Stimulated activated naive CD4-positive, alpha-beta T cell treated with Interleukin-2 at 50 U/mL for 16 hours (primary cell): ENCODE data around the gene ZNF333.
"Not testable (repeated sequence)": the region's sequence is repeated elsewhere in the genome, so short reads cannot be mapped to it uniquely, and the experiment has no call there.

Experiments
- DNase-seq: peaks from one replicate; lab custom pipeline; 2025; lab: John Stamatoyannopoulos, UW

Gene ZNF333

GRCh38 chr19:14699641-14700040 is 9.8 kb downstream of the ZNF333 start:
- no peak for DNase-seq

GRCh38 chr19:14700711-14701375 is 11.0 kb downstream of the ZNF333 start:
- DNase-seq, result no peak

GRCh38 chr19:14703833-14704232 is 14.0 kb downstream of the ZNF333 start:
- no peak for DNase-seq

- DNase-seq, result no peak
These were observed 14.6 kb downstream of the ZNF333 start for GRCh38 chr19:14704450-14704849.

- no peak for DNase-seq
These were observed 26.0 kb downstream of the ZNF333 start for GRCh38 chr19:14715841-14716240.

- no peak for DNase-seq
These were observed 28.8 kb downstream of the ZNF333 start for GRCh38 chr19:14718522-14719116.

- no peak for DNase-seq
These were observed 29.3 kb downstream of the ZNF333 start for GRCh38 chr19:14719162-14719561.

- no peak for DNase-seq
These were observed 32.3 kb downstream of the ZNF333 start for GRCh38 chr19:14722127-14722526.

GRCh38 chr19:14728595-14728994 is 38.7 kb downstream of the ZNF333 start:
- no peak for DNase-seq

- DNase-seq, result no peak
These were observed 41.4 kb downstream of the ZNF333 start for GRCh38 chr19:14731200-14731599.

GRCh38 chr19:14732510-14732909 is 42.7 kb downstream of the ZNF333 start:
- no peak for DNase-seq

GRCh38 chr19:14733574-14733973 is 43.7 kb downstream of the ZNF333 start:
- no peak for DNase-seq

GRCh38 chr19:14735915-14736314 is 46.1 kb downstream of the ZNF333 start:
- no peak for DNase-seq

- no peak for DNase-seq
These were observed 57.0 kb downstream of the ZNF333 start for GRCh38 chr19:14746886-14747285.

GRCh38 chr19:14748601-14749000 is 58.8 kb downstream of the ZNF333 start:
- no peak for DNase-seq

GRCh38 chr19:14758816-14759215 is 69.0 kb downstream of the ZNF333 start:
- no peak for DNase-seq

- no peak for DNase-seq
These were observed 71.8 kb downstream of the ZNF333 start for GRCh38 chr19:14761607-14762006.

- DNase-seq, result no peak
These were observed 72.3 kb downstream of the ZNF333 start for GRCh38 chr19:14762111-14762510.

- DNase-seq, result no peak
These were observed 73.8 kb downstream of the ZNF333 start for GRCh38 chr19:14763497-14764145.

GRCh38 chr19:14764401-14764800 is 74.6 kb downstream of the ZNF333 start:
- no peak for DNase-seq

- DNase-seq, result not testable (repeated sequence)
These were observed 75.6 kb downstream of the ZNF333 start for GRCh38 chr19:14765403-14765802.

- DNase-seq, result not testable (repeated sequence)
These were observed 76.0 kb downstream of the ZNF333 start for GRCh38 chr19:14765841-14766240.

GRCh38 chr19:14767466-14767971 is 77.7 kb downstream of the ZNF333 start:
- DNase-seq, result no peak
